Measurements from ENCODE around the gene SMPD2.
"Not testable (repeated sequence)": the region's sequence is repeated elsewhere in the genome, so short reads cannot be mapped to it uniquely, and the experiment has no call there.

SMPD2 gene

DNA sequence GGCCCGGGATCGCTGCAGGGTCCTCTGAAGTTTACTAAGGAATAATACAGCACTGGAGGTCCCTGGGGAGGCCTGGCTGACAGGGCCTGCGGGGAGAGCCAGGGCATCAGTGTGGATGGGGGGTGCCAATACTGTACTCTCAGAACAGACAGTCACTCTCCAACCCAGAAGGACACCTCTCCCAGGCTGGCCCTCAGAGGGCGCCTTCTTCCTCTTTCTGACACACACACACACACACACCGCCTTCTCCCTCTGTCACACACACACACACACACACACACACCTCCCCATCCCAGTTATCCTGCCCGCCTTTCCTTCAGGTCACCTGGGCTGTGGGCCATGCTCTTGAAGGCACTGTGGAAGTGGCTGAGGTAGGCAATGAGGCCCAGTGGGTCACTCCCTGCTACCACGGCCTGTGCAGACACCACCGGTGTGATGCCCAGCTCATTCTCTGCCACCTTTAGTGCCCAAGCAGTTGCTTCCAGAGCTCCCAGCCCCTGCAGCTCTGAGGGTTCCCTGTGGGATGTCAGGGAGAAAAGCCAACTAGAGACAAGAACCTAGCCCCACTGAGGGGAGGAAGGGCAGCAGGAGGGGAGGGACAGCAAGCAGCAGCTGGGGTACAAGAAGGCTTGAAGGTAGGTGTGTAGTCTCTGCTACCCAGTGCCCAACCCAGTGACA, 7.5 kb downstream of the SMPD2 start:
- DNase-seq = no peak

DNA sequence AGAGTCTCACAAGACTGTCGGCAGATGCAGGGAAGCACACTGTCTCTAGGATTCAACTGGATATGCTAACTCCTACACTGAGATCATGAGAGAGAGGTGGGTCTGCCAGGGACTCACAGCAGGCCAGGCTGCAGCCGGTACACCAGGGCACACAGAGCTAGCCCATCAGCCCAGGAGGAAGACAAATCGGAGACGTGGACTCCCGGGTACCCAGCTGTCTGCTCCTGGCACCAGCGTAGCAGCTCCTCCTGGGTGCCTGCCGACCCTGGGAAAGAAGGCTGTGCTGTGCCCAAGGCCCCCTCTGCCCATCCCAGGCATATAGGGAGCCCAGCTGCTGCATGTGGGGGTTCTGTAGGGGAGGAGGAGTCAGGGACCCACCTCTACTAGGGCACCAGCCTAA, 8.1 kb downstream of the SMPD2 start:
- no peak for DNase-seq

DNA sequence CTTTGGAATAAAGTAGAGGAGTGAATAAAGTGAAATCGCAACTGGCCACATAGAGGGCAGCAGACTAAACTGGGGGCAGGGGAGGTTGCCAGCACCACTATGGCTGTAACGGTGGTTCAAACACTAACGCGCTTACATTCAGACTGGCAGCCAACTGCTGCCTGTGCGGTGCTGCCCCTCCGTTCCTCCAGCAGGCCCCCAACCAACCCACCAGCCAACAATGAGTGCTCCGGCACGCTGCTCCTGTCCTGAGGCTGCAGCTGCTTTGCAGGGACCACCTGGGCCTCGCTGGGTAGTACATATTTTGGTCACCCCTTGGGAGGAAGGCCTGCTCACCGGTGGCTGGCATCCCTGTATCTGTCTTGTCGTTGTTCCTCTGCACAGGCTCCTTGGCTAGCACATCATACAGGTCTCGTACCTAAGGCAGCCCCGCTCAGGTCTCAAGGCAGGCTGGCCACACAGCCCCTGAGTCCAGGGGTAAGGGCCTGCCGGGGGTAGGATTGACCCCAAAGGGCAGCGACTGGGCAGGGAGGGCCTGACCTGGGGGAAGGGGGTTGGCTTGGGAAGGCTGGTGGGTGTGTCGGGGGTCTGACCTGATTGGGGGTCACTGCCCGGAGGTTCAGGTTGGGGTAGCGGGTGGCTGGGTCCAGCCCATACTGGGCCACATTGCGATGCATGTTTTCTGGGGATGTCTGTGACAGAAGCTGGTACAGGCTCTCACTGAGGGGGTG, 8.7 kb downstream of the SMPD2 start:
- no peak for DNase-seq

GRCh38 chr6:109449795-109450673, 9.5 kb downstream of the SMPD2 start:
- DNase-seq = no peak

DNA sequence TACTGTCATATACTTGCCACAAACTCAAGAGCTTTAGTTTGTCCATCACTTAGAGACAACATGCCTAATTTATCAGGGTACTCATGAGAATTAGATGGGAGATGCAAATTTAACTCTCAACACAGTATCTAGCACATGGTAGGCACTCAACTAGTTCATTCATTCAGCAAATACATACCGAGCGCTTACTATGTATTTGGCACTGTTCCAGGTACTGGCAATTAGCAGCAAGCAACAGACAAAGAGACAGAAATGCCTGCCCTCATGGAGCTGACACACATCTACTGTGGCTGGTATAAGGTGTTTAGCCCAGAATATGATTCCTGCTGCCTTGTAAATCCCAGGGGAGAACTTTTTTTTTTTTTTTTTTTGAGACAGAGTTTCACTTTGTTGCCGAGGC, 10.3 kb downstream of the SMPD2 start:
- no peak for DNase-seq

- no peak for DNase-seq
These were observed 10.9 kb downstream of the SMPD2 start for GRCh38 chr6:109451376-109451775.

DNA sequence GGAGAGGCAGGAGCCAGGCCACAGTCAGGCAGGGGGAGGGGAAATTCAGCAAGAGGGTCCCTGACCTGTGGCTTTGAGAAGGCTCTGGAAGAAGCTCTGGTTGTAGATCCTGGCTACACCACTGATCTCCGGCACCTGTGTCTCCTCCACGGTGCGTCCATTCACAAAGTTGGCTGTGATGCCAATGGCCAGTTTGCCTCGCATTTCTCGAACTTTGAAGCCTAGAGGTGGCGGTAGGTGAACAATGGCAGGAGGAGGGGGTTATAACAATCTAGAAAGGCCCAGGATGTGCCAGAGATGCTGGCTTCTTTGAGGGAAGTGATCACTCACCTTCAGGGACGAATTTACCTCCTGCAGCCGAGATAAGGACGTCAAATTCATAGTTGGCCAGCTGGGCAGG, 11.7 kb downstream of the SMPD2 start:
- no peak for DNase-seq

DNA sequence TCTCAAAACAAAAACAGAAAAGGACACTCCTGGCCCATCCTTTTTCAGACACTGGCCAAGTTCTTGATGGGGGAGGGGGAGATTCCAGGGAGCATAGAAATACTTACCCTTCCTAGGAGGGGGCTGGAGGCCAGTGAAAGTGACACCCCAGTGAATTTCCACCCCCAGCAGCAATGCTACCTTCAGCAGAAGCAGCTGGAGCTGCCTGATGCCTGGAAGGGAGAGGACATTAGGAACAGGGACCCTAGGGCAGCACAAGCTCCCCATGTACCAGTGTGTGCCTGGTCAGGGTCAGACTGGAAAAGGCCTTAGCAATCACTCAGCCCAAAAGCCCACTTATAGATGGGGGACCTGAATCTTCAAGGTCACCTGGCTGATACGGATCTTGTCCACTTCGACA, 12.6 kb downstream of the SMPD2 start:
- no peak for DNase-seq

GRCh38 chr6:109453594-109454495, 13.3 kb downstream of the SMPD2 start:
- no peak for DNase-seq

DNA sequence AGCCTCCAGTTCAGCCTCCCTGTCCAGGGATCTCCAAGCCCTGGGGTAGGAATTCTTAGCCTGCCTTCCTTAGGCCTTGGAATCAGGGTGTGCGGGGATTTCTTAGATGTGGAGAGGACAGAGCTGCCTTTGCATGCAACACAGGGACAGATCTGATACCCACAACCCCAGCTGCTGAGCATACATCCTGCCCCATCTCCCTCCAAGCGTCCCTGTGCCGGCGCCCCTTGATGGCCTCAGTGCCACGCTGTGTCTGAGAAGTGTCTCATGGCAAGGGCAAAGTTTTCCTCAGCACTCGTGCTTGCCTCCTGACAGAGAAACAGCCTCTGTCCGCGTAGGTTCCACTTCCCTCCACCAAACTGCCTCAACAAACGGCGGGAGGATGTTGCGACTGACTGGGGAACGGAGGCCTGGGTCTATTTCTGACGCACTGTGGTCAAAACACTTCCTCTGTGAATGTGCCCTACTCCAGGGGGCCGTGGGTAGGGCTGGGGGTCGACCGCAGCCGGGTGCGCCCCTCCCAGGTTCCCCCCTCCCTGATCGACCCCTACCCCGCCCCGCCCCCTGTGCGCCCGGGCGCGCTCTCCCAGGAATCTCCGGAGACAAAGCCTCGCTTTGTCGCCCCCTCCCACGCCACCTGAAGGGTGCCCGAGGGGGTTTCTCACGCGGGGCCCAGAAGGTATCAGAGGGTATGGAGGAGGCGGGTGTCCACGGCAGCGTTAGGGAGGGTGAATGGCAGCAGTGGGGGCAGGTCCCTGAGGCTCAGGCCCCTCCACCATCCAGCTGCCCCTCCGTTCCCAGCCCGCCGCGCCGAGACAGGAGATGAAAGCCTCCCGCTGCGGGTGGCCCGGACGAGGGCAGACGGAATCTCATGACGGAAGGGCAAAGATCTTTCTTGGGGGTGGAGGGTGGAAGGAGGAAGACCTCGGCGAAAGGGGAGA, 14.2 kb downstream of the SMPD2 start:
- DNase-seq = peak; percentile 85

GRCh38 chr6:109455437-109456110, 15.1 kb downstream of the SMPD2 start, which contains the start of gene MICAL1:
MICAL1 (minus strand) TSS chr6:109455772; CDS start chr6:109454196, 1,576 bp downstream.
- DNase-seq = peak; percentile 79

DNA sequence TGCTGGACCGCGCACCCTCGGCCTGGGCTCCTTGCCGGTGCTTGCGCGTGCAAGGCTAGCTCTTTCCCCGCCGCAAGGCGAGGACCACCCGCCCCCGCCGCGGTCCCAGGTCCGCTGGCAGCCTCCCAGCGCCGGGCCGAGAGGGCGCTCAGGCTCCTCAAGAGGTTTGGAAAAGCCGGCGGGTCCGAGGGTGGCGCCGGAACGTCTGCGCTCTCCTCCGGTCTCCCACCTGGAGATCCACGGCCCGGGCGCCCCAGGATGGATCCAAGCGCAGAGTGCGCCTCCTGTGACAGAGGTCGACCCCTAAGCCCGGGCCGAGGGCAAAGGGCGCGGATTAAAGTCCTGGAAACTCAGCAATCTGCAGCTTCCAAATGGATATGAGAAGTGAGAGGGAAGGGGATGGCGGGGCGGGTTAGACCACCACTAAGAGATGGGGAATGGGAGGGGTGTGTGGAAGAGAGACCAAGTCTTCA, 15.6 kb downstream of the SMPD2 start:
- no peak for DNase-seq

GRCh38 chr6:109456710-109457561, 16.4 kb downstream of the SMPD2 start:
- no peak for DNase-seq

GRCh38 chr6:109457562-109457996, 17.1 kb downstream of the SMPD2 start:
- DNase-seq = no peak

DNA sequence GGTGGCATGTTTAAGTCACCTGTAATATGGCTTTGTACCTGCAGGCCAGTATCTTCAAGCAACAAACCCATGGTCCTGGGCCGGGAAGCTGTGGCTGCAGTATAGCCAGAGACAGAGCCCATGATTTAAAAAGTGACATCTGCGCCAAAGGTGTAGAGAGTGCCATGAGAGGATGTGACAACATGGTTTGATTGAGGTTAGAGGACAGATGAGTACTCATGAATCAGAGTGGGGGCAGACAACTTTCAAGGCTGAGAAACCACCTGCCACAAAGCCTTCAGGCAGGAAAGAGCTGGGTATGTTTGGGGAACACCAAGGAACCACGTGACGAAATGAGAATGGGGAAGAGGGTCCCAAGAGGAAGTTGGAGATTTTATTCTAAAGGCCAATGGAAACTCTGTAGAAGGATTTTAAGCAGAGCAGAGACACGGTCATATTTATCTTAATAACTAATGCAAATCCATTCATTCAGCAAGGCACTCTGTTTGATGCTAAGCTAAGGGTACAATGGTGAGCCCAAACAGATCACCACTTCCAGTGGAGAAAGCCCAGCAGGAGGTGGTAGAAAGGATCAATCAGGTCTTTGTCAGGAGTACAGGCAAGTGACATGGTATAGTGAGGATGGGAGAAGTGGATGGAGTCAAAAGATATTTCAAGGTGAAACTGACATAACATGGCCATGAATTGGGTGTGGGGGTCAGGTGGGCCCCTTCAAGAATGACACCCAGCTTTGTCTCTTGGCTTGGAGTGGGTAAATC, 18.4 kb downstream of the SMPD2 start:
- peak; percentile 72 for DNase-seq

DNA sequence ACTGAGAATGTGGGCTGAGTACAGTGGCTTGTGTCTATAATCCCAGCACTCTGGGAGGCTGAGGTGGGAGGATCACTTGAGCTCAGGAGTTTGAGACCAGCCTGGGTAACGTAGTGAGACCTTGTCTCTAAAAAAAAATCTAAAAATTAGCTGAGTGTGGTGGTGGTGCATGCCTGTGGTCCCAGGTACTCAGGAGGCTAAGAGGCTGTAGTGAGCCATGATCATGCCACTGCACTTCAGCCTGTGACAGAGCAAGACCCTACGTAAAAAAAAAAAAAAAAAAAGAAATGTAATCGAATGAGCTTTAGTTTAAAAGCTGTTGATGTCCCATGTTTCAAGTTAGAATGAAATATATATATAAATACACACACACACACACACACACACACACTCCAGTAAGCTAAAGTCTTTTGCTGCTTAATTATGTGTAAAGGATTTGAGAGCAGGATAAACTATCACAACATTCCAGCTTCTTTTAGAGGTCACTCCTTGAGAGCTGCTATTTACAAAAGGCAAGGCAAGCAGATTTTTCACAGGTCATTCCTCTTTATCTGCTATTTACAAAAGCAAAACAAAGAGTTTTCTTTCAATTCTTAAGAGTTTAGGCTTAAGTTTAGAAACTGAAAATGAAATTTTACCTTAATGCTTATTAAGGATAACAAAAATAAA, 19.8 kb downstream of the SMPD2 start:
- no peak for DNase-seq

GRCh38 chr6:109461205-109461604, 20.7 kb downstream of the SMPD2 start:
- not testable (repeated sequence) for DNase-seq

Data from suppressor macrophage treated with lipopolysaccharide for 4 hours (primary cell).